Suppressor macrophage treated with lipopolysaccharide for 4 hours (primary cell): ENCODE results near the gene FCER1A.
"Not testable (repeated sequence)": the region's sequence is repeated elsewhere in the genome, so short reads cannot be mapped to it uniquely, and the experiment has no call there.

ENCODE experiments used
- DNase-seq: peaks from one replicate; pipeline ENCODE4 v3.0.0-alpha.2; 2020

Gene FCER1A

DNA sequence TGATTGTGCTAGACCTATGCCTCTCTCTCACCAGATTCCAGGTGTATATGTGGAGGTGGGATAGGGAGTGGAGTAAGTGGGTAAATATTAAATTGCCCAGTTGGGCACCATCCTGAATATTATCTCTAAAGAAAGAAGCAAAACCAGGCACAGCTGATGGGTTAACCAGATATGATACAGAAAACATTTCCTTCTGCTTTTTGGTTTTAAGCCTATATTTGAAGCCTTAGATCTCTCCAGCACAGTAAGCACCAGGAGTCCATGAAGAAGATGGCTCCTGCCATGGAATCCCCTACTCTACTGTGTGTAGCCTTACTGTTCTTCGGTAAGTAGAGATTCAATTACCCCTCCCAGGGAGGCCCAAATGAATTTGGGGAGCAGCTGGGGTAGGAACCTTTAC lies at the start of gene FCER1A:
FCER1A (plus strand) TSS at position 242 of the 400 bp plus-strand sequence; CDS start at position 271, 29 bp downstream.
- no peak for DNase-seq

DNA sequence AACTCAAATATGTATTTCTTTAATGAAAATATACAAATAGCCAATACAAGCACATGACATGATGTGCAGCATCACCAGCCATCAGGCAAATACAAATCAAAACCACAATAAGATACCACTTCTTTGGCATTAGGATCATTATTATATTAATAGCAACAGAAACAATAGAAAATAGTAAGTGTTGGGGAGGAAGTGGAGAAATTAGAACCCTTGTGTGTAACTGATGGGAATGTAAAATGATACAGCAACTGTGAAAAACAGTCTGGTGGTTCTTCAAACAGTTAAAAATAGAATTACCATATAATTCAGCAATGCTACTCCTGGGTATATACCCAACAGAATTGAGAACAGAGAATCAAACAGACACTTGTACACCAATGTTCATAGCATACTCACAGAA lies 40.8 kb upstream of the FCER1A start:
- no peak for DNase-seq

DNA sequence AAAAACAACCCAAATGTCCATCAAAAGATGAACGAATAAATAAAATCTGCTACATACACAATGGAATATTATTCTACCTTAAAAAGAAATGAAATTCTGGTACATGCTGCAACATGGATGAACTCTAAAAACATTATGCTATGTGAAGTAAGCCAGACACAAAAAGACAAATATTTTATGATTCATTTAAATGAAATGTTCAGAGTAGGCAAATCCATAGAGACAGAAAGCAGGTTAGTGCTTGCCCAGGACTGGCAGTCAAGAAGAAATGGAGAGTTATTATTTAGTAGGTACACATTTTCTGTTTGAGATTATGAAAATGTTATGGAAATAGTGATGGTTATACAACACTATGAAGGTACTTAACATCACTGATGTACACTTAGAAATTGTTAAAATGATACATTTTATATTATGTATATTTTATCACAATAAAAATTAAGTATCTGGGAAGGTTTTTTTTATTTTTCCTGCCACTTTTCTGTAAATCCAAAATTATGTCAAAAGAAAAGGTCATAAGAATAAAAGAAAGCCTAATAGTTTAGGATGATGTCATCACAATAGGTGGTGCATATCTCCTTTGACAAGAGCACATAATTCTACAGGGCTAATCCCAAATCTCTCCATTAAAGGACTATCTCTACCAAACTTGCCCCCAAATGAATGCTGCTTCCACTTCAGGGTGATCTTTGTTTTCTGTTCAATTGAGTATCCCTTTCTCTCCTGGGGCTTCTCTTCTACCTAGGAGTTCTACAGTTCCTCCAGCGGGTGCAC lies 40.2 kb upstream of the FCER1A start:
- no peak for DNase-seq

DNA sequence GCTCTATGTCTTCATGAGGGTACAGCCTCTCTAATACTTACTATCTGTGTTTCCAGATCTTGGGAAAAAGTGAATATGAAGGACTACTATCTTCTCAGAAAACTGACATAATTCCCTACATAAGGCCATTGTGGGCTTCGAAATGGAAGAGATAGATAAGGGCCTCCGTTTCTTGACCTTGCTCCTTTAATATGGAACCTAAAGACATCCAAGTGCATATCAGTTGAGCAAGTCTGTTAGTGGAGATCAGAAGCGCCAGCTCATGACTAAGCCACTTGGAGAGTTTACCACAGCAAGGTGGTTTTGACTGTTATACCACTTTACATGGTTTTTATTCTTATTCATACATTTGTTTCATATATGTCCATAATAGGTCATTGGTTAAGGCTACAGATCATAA lies 35.3 kb upstream of the FCER1A start:
- DNase-seq, result no peak

DNA sequence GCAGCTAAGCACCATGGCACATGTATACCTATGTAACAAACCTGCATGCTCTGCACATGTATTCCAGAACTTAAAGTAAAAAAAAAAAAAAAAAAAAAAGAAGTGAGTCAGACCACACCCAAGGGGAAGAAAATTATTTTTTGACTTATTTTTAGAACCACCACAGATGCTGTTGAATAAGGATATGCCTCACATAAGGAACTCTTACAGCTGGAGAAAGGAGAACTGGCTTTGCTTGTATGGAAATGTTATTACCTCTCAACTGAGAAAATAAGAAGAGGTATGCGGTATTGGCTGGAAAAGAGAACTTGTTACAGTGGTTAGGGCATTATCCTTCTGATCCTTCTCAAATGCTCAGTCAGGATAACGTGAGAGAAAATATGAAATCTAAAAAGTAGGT lies 27.5 kb upstream of the FCER1A start:
- peak; percentile 22 for DNase-seq

DNA sequence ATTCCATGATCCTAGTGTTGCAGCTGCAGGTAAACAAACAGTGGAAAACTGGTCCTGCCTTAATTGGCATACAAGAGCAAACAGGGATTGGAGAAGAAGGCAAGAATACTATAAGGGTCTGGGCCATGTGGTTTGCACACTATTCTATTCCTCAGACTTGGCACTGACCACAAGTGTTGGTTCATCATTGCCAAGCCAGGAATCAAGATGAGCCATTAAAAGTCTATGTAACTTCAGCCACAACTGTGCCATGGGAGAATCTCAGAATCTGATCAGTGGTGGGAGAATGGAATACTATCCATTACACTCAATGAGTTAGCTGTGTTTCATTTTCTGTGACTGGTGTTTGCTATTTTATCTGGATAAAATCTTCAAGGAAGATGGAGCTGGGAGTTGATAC lies 26.2 kb upstream of the FCER1A start:
- DNase-seq, result no peak

DNA sequence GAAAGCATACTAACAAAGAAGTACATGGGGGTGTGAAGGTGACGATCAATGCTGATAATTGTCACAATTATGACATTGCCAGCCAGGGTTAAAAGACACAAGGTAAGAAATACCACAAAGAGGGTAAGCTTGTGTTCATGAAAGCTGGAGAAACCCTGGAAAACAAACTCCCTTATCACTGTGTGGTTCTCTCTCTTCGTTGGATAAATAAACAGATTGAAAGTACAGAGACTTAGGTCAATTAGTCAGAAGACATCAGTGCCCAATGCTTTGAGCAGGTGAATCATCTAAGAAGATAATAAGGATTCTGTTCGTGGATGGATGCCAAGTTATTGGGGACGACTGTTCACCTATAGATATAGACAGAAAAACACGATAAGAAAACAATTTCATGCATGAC lies 22.4 kb upstream of the FCER1A start:
- DNase-seq, result no peak

DNA sequence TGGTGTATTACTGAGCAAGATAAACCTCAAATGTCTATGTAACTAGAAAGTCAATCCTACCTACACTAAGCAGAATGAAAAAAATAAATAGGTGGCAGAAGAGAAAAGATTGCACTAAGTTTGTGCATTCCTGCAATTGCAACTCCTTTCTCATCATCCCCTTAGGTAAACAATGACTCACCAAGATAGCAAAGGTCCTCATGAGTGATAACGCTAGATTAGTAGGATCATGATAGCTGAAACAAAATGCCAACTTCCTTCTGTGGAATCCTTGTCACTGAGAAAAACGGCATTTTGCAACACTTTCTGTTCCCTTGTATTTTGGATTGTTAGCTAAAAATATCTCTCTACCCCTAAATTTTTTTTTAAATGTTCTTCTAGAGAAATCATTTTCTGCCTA lies 20.0 kb upstream of the FCER1A start:
- DNase-seq, result peak; percentile 63

DNA sequence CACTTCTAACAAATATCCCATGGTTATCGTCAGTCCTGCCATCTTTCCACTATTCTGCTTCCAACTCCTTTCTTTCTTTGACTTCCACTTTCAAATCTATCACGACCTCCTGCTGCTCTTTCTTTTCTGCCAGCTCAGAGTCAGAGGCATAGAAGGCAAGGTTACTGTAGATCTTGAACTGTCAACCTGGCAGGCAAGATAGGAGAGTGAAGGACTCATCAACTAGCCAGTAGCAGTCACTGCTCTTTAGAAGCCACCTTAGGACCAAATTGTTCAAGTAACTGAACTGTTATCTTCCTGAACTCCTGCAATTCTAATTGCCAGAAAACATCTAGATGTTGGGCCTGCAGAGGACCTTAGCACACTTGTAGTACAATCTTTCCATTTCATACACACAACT lies 13.1 kb upstream of the FCER1A start:
- DNase-seq, result no peak

DNA sequence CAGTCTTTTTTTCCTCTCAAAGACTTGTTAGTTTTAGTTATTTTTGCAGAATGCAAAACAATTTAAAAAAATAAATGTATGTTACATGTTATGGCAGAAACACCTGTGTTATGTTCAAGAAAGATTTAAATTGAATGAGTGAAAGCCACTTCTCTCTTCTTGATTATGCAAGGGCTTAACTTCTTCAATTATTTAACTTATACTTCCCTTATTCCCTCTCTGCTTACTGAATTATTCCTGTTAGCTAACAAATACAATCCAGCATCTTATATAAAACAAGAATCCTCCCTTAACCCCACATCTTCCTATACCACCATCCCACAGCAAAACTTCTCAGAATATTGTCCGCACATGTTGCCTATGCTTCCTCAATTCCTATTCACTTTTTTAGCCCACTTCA lies 10.7 kb upstream of the FCER1A start:
- DNase-seq, result peak; percentile 21

DNA sequence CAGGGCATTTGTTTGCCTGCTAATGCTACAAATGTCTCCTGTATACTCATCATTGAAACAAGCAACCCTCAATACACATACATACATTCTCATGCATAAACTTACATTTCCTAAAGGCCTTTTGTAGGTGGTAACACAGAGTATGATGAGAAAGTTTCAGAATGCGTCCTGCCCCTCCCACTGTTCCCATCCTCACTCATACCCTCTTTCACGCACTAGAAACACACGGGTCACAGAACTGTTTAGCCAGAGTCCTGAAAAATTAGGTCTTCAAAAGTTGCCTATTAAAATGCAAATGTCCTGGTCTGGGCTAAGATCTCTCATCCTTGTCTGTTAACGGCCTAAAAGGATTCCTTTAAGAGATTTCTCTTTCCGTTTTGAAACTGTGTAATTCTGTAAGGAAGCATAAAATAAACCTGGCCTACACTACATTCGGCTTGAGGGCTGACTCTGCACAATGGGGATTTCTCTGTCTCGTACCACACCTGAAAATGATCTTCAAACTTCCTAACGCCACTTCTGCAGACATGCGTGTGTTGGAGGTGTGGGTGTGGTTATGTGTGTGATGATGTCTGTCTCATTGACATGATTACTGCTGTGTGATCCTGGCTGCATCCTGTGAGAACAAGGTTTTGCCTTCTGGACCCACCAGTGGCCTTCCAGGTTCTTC lies 5.3 kb upstream of the FCER1A start:
- no peak for DNase-seq

DNA sequence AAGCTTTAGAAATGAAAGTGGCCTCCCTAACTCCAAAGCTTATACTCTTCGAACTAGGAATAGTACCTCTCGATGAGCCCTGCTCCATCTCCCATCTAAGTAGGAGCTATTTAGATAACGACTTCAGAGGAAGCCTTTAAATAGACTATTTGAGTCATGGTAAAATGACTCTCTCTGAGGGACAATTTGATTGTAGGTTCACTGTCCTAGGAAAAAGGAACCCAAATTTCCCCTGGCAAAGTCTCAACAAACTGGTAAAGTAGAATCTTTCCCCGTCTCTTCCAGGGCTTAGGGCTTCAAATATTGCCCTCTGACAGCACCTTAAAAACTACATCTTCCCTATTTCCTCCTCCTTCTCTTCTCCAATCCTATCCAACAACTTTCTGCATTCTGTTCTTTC lies 2.0 kb upstream of the FCER1A start:
- DNase-seq, result no peak

DNA sequence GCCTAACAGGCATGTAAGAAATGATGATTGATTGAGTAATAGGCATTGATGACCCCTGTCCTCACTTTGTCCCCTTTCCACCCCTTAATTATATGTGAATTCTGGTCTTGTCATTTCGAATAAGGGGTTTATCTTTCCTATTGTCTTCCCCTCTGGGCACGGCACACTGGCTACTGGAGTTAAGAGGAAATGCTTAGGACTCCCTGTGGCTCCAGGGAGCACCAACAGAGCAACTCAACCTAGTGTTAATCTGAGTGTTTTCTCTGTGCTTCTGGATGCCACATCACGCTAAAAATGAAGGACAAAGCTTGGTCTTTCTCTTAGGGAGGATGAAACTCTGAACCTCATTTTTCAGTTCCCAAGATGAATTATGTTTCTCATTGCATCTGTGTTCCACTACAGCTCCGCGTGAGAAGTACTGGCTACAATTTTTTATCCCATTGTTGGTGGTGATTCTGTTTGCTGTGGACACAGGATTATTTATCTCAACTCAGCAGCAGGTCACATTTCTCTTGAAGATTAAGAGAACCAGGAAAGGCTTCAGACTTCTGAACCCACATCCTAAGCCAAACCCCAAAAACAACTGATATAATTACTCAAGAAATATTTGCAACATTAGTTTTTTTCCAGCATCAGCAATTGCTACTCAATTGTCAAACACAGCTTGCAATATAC lies 5.3 kb downstream of the FCER1A start:
- no peak for DNase-seq

DNA sequence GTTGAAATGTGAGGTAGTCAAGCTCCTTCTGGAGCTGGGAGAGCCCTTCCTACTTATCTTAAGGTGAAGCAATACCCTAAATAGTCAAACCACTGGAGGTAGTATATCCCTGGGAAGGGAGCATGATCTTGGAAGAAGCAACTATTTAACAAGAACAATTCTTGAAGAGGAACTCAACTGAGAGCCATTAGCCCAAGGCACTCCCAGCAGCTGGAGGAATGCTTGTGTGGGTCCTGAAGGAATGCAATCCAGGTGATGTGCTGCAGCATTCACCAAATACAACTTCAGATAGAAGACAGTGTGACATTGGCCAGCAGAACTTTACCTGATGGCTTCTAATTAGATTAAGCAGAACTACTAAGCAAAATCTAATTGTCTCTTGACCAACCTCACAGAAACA lies 9.5 kb downstream of the FCER1A start:
- DNase-seq, result no peak

DNA sequence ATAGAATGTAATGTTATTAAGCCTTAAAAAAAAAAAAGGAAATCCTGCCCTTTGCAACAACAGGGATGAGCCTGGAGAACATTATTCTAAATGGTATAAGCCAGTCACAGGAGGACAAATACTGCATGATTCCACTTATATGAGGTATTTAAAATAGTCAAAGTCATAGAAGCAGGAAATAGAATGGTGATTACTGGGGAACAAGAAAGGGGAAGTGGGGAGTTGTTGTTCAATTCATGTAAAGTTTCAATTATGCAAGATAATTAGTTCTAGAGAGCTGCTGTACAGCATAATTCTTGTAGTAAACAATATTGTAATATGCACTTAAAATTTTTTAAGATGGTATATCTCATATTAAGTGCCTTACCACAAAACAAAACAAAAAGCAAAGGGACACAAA lies 13.2 kb downstream of the FCER1A start:
- peak; percentile 60 for DNase-seq

DNA sequence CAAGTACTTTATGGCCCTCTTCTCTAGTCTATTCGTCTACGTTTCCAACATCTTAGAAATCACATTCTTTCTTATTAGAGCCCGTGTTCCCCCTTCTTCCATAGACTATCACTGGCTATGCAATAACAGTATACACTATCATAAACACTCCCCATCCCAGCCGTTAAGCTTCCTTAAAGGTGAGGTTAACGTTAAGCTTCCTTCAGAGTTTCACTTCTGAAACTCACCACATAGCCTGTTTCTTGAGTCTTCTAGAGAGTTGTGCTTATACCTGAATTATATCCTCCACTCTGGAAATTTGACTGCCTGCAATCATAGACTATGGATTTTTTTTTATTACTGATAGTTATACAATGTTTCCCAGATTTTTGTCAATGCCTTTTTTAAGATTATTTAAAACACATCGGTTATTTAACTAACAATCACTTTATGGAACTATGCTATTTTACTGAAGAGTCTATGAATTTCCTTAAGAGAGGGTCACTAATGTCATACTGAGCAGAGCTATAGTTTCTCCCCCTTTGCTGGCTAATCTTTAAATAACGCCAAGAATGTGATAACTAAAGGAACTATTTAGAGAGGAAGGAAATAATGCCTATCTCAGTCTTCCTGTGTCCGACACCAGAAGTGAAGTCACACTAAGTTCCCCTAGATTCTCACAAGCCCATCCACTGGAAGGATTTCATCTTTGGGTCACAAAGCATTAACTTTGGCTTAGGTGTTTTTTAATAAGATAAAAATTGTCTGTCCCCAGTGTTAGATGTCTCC lies 16.8 kb downstream of the FCER1A start:
- no peak for DNase-seq

DNA sequence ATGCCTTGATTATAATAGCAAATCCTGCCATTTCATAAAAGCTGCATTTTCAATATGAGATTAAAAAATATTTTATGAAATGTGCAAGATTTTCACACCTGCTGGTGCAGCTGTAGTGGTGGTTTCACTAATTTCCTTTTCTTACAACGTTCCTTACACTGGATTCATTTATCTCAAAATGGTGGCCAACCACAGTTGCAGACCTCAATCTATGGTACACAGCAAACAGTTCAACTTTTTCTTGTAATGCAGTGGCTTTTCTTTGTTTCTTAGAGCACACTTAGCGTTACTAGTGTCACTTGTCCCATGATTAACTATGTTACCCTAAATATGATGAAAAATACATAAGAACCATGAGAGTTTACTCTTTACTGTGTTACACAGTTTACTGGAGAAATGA lies 32.7 kb downstream of the FCER1A start:
- DNase-seq, result no peak

DNA sequence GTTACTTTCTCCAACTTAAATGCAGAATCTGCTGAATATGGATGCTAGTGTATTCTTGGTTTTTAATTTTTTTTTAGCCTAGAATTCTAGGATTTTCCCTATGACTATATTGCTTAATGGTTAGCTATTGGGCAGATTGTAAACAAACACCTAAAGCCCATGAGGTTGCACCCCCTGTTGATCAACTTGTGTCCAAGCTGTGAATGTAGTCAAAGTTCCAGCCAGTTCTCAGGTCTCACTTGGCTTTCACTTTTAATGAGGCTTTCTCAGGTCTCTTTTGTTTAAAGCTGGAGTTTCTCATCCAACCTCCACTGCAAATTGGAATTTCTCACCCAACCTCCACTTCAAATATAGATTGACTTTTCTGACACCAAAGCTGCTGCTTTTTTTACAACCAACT lies 35.9 kb downstream of the FCER1A start:
- DNase-seq, result no peak

DNA sequence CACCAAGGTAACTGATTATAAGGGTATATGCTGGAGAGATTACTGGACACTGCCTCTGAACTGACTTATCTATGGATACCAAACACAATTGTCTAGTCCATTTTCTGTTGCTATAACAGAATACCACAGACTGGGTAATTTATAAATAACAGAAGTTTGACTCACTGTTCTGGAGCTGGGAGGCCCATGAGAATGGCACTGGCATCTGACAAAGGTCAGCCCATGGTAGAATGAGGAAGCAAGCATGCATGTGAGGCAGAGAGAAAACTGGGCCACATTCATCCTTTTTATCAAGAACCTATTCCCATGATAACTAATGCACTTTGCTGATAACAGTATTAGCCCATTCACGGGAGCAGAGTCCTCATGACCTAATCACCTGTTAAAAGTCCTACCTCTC lies 37.4 kb downstream of the FCER1A start:
- DNase-seq, result peak; percentile 72

DNA sequence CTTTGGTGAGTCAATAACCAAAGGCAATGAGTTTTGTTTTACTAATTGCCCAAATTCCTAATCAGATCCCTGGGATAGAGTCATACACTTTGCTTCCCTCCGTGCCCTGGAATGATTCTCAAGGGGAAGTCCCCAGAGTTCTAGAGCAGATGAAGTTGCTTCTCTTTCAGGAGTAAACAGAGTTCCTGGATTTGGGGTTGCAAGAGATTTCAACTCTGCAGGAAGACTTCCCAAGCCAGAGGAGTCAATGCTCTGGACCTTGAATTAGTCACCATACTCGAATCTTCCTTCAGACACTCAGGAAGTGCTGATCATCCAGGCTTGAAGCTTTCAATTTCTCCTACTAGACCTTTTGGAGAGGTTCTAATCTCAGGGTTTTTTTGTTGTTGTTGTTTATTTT lies 39.6 kb downstream of the FCER1A start:
- peak; percentile 39 for DNase-seq

DNA sequence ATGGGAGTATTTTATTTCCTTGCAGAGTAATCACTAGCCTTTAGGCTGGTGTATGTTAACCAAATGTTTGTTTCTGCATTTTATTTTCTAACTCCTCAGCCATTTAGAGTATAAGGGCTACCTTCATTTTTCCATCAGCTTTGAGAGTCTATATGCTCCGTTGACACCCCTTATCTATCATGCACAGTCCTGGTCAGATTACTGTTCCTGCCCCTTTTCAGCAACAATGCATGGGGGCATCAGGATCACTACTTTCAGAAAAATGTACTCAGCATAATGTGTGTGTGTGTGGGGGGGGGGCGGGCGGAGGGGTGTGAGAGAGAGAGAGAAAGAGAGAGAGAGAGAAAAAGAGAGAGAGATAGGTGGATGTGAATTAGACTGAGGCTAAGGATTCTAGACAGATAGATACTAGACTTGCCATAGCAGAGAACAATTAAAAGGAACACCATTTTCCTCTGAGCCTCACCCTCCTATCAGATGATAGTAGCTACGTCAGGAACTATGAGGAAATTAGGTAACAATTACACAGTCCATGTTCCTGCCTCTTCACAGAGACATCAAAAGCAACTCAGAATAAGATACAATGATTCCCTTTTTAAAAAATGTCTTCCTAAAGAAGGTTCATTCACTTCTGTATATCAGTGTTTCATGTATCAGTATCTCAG lies 40.8 kb downstream of the FCER1A start:
- DNase-seq, result no peak

DNA sequence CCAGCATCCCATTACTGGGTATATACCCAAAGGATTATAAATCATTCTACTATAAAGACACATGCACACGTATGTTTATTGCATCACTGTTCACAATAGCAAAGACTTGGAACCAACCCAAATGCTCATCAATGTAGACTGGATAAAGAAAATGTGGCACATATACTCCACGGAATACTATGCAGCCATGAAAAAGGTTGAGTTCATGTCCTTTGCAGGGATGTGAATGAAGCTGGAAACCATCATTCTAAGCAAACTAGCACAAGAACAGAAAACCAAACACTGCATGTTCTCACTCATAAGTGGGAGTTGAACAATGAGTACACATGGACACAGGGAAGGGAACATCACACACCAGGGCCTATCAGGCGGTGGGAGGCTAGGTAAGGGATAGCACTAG lies 47.2 kb downstream of the FCER1A start:
- DNase-seq, result not testable (repeated sequence)

DNA sequence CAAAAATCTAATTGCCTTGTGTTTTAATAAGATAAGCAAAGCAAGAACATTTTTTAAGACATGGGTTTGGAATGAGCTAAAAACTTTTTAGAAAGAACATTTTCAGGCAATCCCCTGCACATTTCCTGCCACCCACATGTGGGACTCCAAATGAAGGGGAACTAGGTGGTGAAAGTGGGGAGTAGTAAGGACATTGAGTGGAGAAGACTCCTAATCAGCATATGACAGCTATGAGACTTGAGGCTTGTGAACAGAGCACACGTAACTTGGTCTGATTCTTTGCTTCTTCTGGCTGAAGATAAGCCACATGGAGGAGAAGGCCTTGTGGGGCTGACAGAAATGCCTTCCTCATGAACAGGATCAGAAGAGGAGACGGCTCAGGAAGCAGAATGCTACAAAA lies 50.3 kb downstream of the FCER1A start:
- no peak for DNase-seq
